ENCODE data around the gene WASF2.
A peak's percentile ranks its signal among the peaks of the same experiment; 100 is the strongest.
"Not testable (repeated sequence)": the region's sequence is repeated elsewhere in the genome, so short reads cannot be mapped to it uniquely, and the experiment has no call there.

WASF2 gene

GRCh38 chr1:27447399-27447798, 42.6 kb downstream of the WASF2 start:
- no peak for DNase-seq

GRCh38 chr1:27446496-27447020, 43.4 kb downstream of the WASF2 start:
- DNase-seq = no peak

- no peak for DNase-seq
Observed at GRCh38 chr1:27445177-27445936, 44.6 kb downstream of the WASF2 start.

GRCh38 chr1:27444632-27445031, 45.3 kb downstream of the WASF2 start:
- DNase-seq = no peak

- no peak for DNase-seq
Observed at GRCh38 chr1:27439150-27439549, 50.8 kb downstream of the WASF2 start.

- peak; percentile 18 to 42 for DNase-seq
Observed at GRCh38 chr1:27438621-27439061, 51.3 kb downstream of the WASF2 start.

- DNase-seq = peak; percentile 30 to 49
Observed at GRCh38 chr1:27436204-27437159, 53.5 kb downstream of the WASF2 start.

GRCh38 chr1:27435566-27436203, 54.3 kb downstream of the WASF2 start:
- DNase-seq = peak; percentile 95 to 98

- DNase-seq = no peak
Observed at GRCh38 chr1:27433706-27434105, 56.3 kb downstream of the WASF2 start.

GRCh38 chr1:27432725-27433124, 57.2 kb downstream of the WASF2 start:
- DNase-seq = not testable (repeated sequence)

- no peak for DNase-seq
Observed at GRCh38 chr1:27431601-27431940, 58.4 kb downstream of the WASF2 start.

- peak; percentile 80 to 84 for DNase-seq
Observed at GRCh38 chr1:27430903-27431600, 58.9 kb downstream of the WASF2 start.

GRCh38 chr1:27429029-27429425, 60.9 kb downstream of the WASF2 start:
- DNase-seq = no peak

GRCh38 chr1:27428316-27429028, 61.5 kb downstream of the WASF2 start:
- peak; percentile 57 to 63 for DNase-seq

- DNase-seq = no peak
Observed at GRCh38 chr1:27427816-27428315, 62.1 kb downstream of the WASF2 start.

GRCh38 chr1:27427329-27427728, 62.6 kb downstream of the WASF2 start:
- no peak for DNase-seq

- no peak for DNase-seq
Observed at GRCh38 chr1:27423709-27424108, 66.3 kb downstream of the WASF2 start.

GRCh38 chr1:27418326-27419185, 71.4 kb downstream of the WASF2 start:
- no peak for DNase-seq

GRCh38 chr1:27417713-27418112, 72.3 kb downstream of the WASF2 start:
- DNase-seq = no peak

- peak; percentile 74 to 75 for DNase-seq
Observed at GRCh38 chr1:27416387-27417111, 73.4 kb downstream of the WASF2 start.
